Measurements from ENCODE around the gene RNF167. TPM values are rescaled to one million over a fixed set of nuclear protein-coding genes. Genes with fewer than 3 reads are reported as not detected.
A peak's percentile ranks its signal among the peaks of the same experiment; 100 is the strongest.

The RNF167 gene
- polyA plus RNA-seq, 3 donors = 136 to 139 (median 137) TPM

DNA sequence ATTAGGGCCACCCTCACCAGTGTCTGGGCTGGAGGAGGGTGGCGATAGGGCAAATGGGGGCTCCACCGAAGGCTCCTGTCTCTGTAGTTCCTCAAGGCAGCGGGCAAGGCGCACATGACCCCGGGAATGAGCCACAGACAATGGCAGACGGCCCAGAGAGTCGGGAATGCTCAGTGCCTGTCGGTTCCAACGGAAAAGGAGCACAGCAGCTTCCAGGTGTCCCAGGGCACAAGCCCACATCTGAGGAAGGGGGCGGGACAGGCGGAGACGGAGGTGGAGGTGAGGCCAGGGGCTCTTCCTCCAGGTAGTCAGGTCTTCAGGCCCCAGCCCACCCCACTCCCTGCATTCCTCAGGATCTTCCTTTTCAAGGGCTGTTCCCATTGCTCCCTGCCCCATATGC is 32.7 kb downstream of the RNF167 start:
- no peak for DNase-seq (ENCODE audit: low read depth in 3 of 3, low spot score in 2 of 3)

DNA sequence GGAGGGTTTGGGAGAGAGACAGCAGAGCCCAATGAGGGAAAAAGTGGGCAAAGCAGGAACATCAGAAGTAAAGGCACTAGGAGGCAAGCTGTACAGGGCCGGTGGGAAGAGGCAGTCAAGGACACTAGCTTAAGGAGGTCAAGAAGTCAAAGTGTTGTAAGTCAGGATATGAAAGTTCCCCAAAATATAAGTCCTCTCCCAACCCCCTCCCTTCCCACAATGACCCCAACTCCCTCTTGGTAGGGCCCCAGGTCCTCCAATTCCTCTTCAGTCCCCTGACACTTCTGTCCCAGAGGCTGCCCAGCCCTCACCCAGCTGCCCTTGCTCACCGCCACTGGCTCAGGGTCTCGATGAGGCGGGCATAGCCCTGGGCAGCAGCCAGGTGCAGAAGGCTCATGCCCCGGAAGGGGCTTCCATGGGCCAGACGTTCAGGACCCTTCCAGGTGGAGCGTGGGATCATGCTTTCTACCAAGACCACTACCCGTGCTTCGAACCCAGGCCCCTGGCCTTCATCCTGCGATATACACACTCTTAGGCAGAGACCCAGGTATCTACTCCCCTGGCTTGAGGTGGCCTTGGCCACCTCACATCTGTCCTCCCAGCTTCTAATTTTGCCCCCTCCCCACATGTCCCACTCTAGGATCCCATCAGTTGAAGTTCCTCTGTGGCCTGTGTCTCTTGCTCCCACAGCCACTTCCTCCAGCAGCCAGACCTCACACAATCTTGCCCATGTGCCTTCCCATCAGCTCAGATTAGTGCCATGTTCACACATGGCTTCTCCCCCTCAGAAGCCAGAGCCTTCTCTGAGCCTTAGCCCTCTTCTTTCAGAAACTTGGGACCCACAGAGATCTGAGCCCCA is 33.4 kb downstream of the RNF167 start:
- DNase-seq (ENCODE audit: low read depth in 3 of 3, low spot score in 2 of 3) = no peak

- no peak for DNase-seq (ENCODE audit: low read depth in 3 of 3, low spot score in 2 of 3)
Observed at GRCh38 chr17:4974115-4974670, 34.1 kb downstream of the RNF167 start.

GRCh38 chr17:4978726-4979125 is 38.7 kb downstream of the RNF167 start:
- DNase-seq (ENCODE audit: low read depth in 3 of 3, low spot score in 2 of 3) = no peak

DNA sequence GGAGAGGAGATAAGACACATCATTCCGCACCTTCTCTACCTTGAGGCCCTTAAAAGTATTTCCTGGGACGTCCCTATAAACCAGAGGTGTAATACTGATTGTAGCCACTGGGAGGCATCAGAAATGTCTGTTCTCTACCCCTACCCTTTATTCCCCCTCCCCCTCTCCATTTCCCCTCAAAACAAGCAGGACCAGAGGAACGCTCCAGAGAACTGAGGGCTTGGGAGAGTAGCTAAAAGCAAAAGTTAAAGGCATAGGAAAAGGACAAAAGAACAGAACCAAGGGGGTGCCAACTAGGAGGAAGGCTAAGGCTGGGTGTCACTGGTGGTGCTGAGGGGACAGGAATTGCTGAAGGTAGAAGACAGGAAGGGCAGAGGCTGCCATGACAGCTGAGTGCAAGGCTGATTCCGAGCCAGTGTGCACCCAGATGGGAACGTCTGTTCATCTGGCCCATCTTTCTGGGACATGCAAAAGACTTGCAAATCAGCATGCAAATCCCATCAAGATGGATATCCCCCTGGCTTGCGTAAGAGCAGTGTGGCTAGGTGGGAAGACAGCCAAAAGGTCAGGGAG is 40.7 kb downstream of the RNF167 start:
- peak in 1 of 3 donors; percentile 74 for DNase-seq (ENCODE audit: low read depth in 3 of 3, low spot score in 2 of 3)

GRCh38 chr17:4982305-4982704 is 42.2 kb downstream of the RNF167 start:
- no peak for DNase-seq (ENCODE audit: low read depth in 3 of 3, low spot score in 2 of 3)

DNA sequence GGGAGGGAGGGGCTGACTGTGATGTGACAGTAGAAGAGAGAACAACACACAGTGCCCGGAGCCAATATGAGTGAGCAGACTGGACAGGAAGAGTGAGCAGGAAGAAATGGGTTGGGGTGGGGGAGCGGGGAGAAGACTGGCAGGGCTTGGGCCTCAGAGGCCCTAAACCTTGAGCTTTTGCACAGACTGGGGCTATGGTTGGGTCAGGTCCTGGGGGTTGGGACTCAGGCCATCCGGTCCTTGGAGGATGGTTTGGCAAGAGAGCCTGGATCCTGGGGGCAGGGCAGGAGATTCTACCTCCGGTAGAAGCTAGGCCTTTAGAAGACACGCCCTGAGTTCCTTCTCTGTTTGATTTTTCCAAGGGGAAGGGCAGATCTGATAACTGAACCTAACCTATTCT is 46.3 kb downstream of the RNF167 start:
- no peak for DNase-seq (ENCODE audit: low read depth in 3 of 3, low spot score in 2 of 3)

- DNase-seq (ENCODE audit: low read depth in 3 of 3, low spot score in 2 of 3) = peak in 1 of 3 donors; percentile 55
Observed at GRCh38 chr17:4986951-4987766, 47.1 kb downstream of the RNF167 start, which contains the start of gene CAMTA2. TSS of gene CAMTA2 (minus strand) at chr17:4987675. CDS start at chr17:4986222, 1,453 bp downstream.

DNA sequence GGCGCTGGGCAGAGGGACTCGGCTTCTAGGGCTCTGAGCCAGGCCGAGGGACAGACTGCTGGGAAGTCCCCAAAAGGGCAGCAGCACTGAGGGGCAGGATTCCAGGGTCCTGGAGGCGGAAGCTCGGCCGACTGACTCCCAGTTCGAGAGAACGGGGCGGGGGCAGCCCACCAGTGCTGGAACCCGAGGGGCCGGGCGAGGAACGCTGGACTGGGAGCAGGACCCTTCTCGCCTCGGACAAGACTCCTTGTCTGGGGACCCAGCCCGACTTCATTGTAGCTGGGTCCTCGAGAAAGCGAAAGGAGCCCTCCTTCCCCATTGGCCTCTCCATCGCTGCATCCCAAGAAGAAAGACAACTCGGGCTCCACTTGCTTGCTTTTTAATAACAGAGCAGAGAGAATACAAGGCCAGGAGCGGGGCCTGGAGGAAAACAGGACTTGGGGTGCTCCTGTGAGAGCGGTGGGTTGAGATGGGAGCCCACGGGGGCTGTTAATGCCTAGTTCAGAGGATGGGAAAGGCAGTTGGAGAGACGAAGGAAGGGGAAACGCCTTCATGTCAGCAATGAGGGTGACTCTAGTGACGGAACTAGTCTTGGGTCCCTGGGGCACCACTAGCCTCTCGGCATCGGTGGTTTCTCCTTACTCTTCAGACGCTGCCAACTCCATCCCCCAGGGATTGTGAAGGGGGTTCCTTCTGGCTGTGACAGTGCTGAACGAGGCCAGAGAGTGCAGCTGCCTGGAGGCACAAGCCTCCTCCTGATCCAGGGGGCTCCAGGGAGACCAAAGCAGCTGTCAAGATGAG is 47.9 kb downstream of the RNF167 start:
- no peak for DNase-seq (ENCODE audit: low read depth in 3 of 3, low spot score in 2 of 3)

DNA sequence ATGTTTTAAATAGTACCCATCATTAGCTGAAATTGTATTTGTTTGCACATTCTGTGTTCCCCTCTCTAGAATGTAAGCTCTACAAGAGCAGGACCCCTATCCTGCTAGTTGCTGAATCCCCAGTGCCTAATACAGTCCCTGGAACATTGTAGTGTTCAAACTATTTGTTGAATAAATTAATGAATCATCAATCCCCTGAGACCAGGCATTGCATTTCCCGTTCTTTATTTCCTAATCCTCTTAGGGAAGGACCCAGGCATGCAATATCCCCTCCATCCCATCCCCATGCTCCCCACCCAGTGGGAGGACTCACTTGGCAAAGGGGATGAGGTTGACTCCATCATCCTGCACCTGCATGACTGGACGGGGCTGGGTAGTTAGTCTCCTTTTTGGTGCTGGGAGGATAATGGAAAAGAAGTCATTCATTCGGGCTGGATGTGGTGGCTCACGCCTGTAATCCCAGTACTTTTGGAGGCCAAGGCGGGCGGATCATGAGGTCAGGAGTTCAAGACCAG is 54.1 kb downstream of the RNF167 start:
- no peak for DNase-seq (ENCODE audit: low read depth in 3 of 3, low spot score in 2 of 3)

Other genes with a start within 250 kb of the RNF167 start
- 10 to 100 TPM; 34.8 to 39.2 (median 38.9) TPM for gene PELP1, start 236.1 kb upstream of the RNF167 start, polyA plus RNA-seq (ENCODE audit: insufficient read length in 3 of 3)
- 10 to 100 TPM; 26.7 to 27.9 (median 26.7) TPM for gene ARRB2, start 229.6 kb upstream of the RNF167 start, polyA plus RNA-seq (ENCODE audit: insufficient read length in 3 of 3)
- gene MED11, start 208.8 kb upstream of the RNF167 start, polyA plus RNA-seq (ENCODE audit: insufficient read length in 3 of 3) = 10 to 100 TPM; 26.0 to 28.7 (median 28.0) TPM
- under 1 TPM; 0.42 to 0.54 (median 0.47) TPM for gene ZMYND15, start 200.4 kb upstream of the RNF167 start, polyA plus RNA-seq (ENCODE audit: insufficient read length in 3 of 3)
- 10 to 100 TPM; 11.0 to 13.8 (median 11.5) TPM for gene CXCL16, start 200.3 kb upstream of the RNF167 start, polyA plus RNA-seq (ENCODE audit: insufficient read length in 3 of 3)
- 1 to 10 TPM in 2 of 3 donors, under 1 TPM in 1; 0.69 to 1.5 (median 1.4) TPM for gene TM4SF5, start 168.4 kb upstream of the RNF167 start, polyA plus RNA-seq (ENCODE audit: insufficient read length in 3 of 3)
- gene VMO1, start 153.9 kb upstream of the RNF167 start, polyA plus RNA-seq (ENCODE audit: insufficient read length in 3 of 3) = under 1 TPM; 0.33 to 0.61 (median 0.39) TPM
- gene GLTPD2, start 151.3 kb upstream of the RNF167 start, polyA plus RNA-seq (ENCODE audit: insufficient read length in 3 of 3) = 1 to 10 TPM; 3.8 to 5.4 (median 4.1) TPM
- gene PSMB6, start 144.1 kb upstream of the RNF167 start, polyA plus RNA-seq (ENCODE audit: insufficient read length in 3 of 3) = 100 to 1,000 TPM; 135 to 147 (median 142) TPM
- 10 to 100 TPM; 30.7 to 35.9 (median 31.9) TPM for gene PLD2, start 133.1 kb upstream of the RNF167 start, polyA plus RNA-seq (ENCODE audit: insufficient read length in 3 of 3)
- 10 to 100 TPM; 51.6 to 60.6 (median 52.2) TPM for gene MINK1, start 106.9 kb upstream of the RNF167 start, polyA plus RNA-seq (ENCODE audit: insufficient read length in 3 of 3)
- gene C17orf107, start 40.7 kb upstream of the RNF167 start, polyA plus RNA-seq (ENCODE audit: insufficient read length in 3 of 3) = 1 to 10 TPM; 1.2 to 1.4 (median 1.2) TPM
- gene CHRNE, start 37.2 kb upstream of the RNF167 start, polyA plus RNA-seq (ENCODE audit: insufficient read length in 3 of 3) = 1 to 10 TPM; 1.0 to 1.4 (median 1.1) TPM
- 1 to 10 TPM; 1.6 to 2.9 (median 2.4) TPM for gene GP1BA, start 8.0 kb upstream of the RNF167 start, polyA plus RNA-seq (ENCODE audit: insufficient read length in 3 of 3)
- 10 to 100 TPM; 66.8 to 79.5 (median 71.7) TPM for gene SLC25A11, start 222 bp upstream of the RNF167 start, polyA plus RNA-seq (ENCODE audit: insufficient read length in 3 of 3)
- gene PFN1, start 8.3 kb downstream of the RNF167 start, polyA plus RNA-seq (ENCODE audit: insufficient read length in 3 of 3) = 100 to 1,000 TPM; 296 to 397 (median 351) TPM
- gene ENO3, start 10.9 kb downstream of the RNF167 start, polyA plus RNA-seq (ENCODE audit: insufficient read length in 3 of 3) = 10 to 100 TPM; 16.0 to 22.9 (median 16.7) TPM
- 100 to 1,000 TPM; 103 to 107 (median 104) TPM for gene SPAG7, start 27.5 kb downstream of the RNF167 start, polyA plus RNA-seq (ENCODE audit: insufficient read length in 3 of 3)
- gene CAMTA2, start 47.4 kb downstream of the RNF167 start, polyA plus RNA-seq (ENCODE audit: insufficient read length in 3 of 3) = 10 to 100 TPM; 18.9 to 22.5 (median 22.3) TPM
- 1 to 10 TPM; 6.0 to 7.8 (median 6.6) TPM for gene INCA1, start 57.3 kb downstream of the RNF167 start, polyA plus RNA-seq (ENCODE audit: insufficient read length in 3 of 3)
- gene KIF1C, start 57.7 kb downstream of the RNF167 start, polyA plus RNA-seq (ENCODE audit: insufficient read length in 3 of 3) = 10 to 100 TPM; 76.2 to 94.4 (median 92.0) TPM
- gene SLC52A1, start 95.2 kb downstream of the RNF167 start, polyA plus RNA-seq (ENCODE audit: insufficient read length in 3 of 3) = under 1 TPM; 0.15 to 0.25 (median 0.19) TPM
- 10 to 100 TPM; 14.1 to 16.1 (median 15.2) TPM for gene ZFP3, start 138.2 kb downstream of the RNF167 start, polyA plus RNA-seq (ENCODE audit: insufficient read length in 3 of 3)
- 10 to 100 TPM; 21.1 to 25.2 (median 21.5) TPM for gene ZNF232, start 171.6 kb downstream of the RNF167 start, polyA plus RNA-seq (ENCODE audit: insufficient read length in 3 of 3)
- gene USP6, start 175.8 kb downstream of the RNF167 start, polyA plus RNA-seq (ENCODE audit: insufficient read length in 3 of 3) = 1 to 10 TPM; 2.0 to 2.8 (median 2.8) TPM